Activated CD8-positive, alpha-beta T cell treated with anti-CD3 and anti-CD28 coated beads, Interleukin-2, amount 10 ng/mL, durations not matched to agents 7 days and 5 days (primary cell): ENCODE measurements around the gene AFAP1L1. TPM values are rescaled to one million over a fixed set of nuclear protein-coding genes. Genes with fewer than 3 reads are reported as not detected.

Source experiments
- ATAC-seq: fragments of 150-1000 bp; cut with Tn5 transposase; one replicate; pipeline ENCODE4 v1.10.0; 2021; ENCODE audit warnings: moderate library complexity
- CTCF ChIA-PET: fragments of 350-600 bp; sonication (Branson Sonifier 250); formaldehyde crosslinking; loops from one replicate; lab custom pipeline; 2021; ENCODE audit warnings: antibody characterized with exemption; lab: Charles Lee
- POLR2A ChIA-PET: fragments of 350-600 bp; sonication (Branson Sonifier 250); formaldehyde crosslinking; loops from one replicate; lab custom pipeline; 2021; ENCODE audit warnings: antibody characterized with exemption; lab: Charles Lee
- DNase-seq: peaks from one replicate; pipeline ENCODE4 v3.0.0-alpha.2; 2020
- H3K27ac Mint-ChIP-seq: one replicate; pipeline ENCODE4 v1.8.0; 2021; ENCODE audit warnings: mild to moderate bottlenecking, mixed read lengths
- H3K27me3 Mint-ChIP-seq: one replicate; pipeline ENCODE4 v1.8.0; 2021; ENCODE audit warnings: low read depth, mixed read lengths
- H3K36me3 Mint-ChIP-seq: one replicate; pipeline ENCODE4 v1.8.0; 2021; ENCODE audit warnings: low read depth, mixed read lengths
- H3K4me1 Mint-ChIP-seq: one replicate; pipeline ENCODE4 v1.8.0; 2021; ENCODE audit warnings: low read depth, mixed read lengths
- H3K4me3 Mint-ChIP-seq: one replicate; pipeline ENCODE4 v1.8.0; 2021; ENCODE audit warnings: mild to moderate bottlenecking, mixed read lengths
- H3K9me3 Mint-ChIP-seq: one replicate; pipeline ENCODE4 v1.8.0; 2022; ENCODE audit warnings: mixed read lengths; ENCODE audit not compliant: insufficient read depth
- total RNA-seq, 2 experiments: library from RNA; stranded (reverse); gene quantifications; one replicate each; pipeline ENCODE4 v1.2.3, GENCODE V29; 2021

The AFAP1L1 gene
- total RNA-seq, 2 experiments from 2014 or later: not detected

- ChIA-PET CTCF (interaction anchor here (1.2 to 5.4 kb wide), 6 partner anchors 11 to 79 kb away, joined by 3 to 68 read pairs (median 6); partner anchors contain the start of gene GRPEL2), POLR2A (interaction anchor here (6.0 kb wide), 1 partner anchor 10 kb away, joined by 57 read pairs; the partner anchor contains the start of gene GRPEL2)
- Mint-ChIP-seq H3K27me3 (no peaks in the 10 kb centered on the region), H3K36me3 (peaks cover 67% of the 10 kb centered on the region), H3K4me1 (peaks cover 84% of the 10 kb centered on the region), H3K27ac (peak overlapping the region; percentile 20), H3K4me3 (peak overlapping the region; percentile 18), H3K9me3 (no peaks in the 10 kb centered on the region)
- DNase-seq: no peak
- no peak for ATAC-seq
Measured at GRCh38 chr5:149356391-149356790, 84.7 kb downstream of the AFAP1L1 start.

GRCh38 chr5:149357370-149358293 is 86.0 kb downstream of the AFAP1L1 start, which contains the start of gene PCYOX1L:
Gene PCYOX1L, plus strand, starts transcription at chr5:149358046. Its CDS starts 23 bp downstream, at chr5:149358069.
- Mint-ChIP-seq H3K27me3 (no peaks in the 10 kb centered on the region), H3K27ac (peak within 1 kb of the TSS; percentile 91), H3K9me3 (no peaks in the 10 kb centered on the region), H3K36me3 (peaks cover 55% of the 10 kb centered on the region), H3K4me3 (peak within 1 kb of the TSS; percentile 97), H3K4me1 (peaks cover 74% of the 10 kb centered on the region)
- ATAC-seq (peak; percentile 99), DNase-seq (peak; percentile 95)
- ChIA-PET CTCF (interaction anchor here (0.8 to 5.4 kb wide), 13 partner anchors 8 to 207 kb away, joined by 3 to 68 read pairs (median 4); partner anchors contain the start of genes CSNK1A1 and GRPEL2), POLR2A (interaction anchor here (0.6 to 6.0 kb wide), 6 partner anchors 11 to 195 kb away, joined by 3 to 57 read pairs (median 4); partner anchors contain the start of genes CSNK1A1 and GRPEL2)

DNA sequence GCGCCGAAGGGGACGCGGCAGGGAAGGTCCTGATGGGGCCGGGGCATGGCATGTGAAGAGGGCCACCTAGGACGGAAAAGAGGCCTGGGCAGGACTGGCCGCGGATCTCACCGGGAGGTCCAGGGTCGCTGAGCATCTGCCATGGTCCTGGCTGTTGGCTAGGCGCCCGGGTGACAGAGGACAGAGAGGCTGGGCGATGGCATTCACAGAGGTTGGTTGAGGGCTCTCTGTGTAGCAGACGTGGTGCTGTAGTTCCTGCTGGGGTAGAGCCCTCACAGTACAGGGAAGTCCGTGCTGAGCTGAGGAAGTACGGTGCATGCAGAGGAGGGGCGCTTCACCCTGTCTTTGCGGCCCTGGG is 86.6 kb downstream of the AFAP1L1 start:
- Mint-ChIP-seq H3K27ac (peak overlapping the region; percentile 91), H3K36me3 (peaks cover 51% of the 10 kb centered on the region), H3K4me1 (peaks cover 72% of the 10 kb centered on the region), H3K27me3 (no peaks in the 10 kb centered on the region), H3K4me3 (peak overlapping the region; percentile 97), H3K9me3 (no peaks in the 10 kb centered on the region)
- CTCF ChIA-PET: interaction anchor here (0.8 to 5.4 kb wide), 11 partner anchors 9 to 207 kb away, joined by 3 to 68 read pairs (median 4); partner anchors contain the start of gene GRPEL2
- POLR2A ChIA-PET: interaction anchor here (0.6 to 6.0 kb wide), 5 partner anchors 10 to 194 kb away, joined by 3 to 57 read pairs (median 4); partner anchors contain the start of genes CSNK1A1 and GRPEL2
- DNase-seq: peak; percentile 45
- ATAC-seq: peak; percentile 32

GRCh38 chr5:149358868-149359495 is 87.3 kb downstream of the AFAP1L1 start:
- no peaks in the 10 kb centered on the region for H3K9me3 Mint-ChIP-seq
- no peak for DNase-seq
- H3K36me3 Mint-ChIP-seq: peaks cover 46% of the 10 kb centered on the region
- ChIA-PET CTCF (interaction anchor here (1.3 to 5.4 kb wide), 6 partner anchors 9 to 75 kb away, joined by 4 to 68 read pairs (median 12); partner anchors contain the start of gene GRPEL2), POLR2A (interaction anchor here (1.3 to 6.0 kb wide), 3 partner anchors 10 to 193 kb away, joined by 3 to 57 read pairs (median 6); partner anchors contain the start of genes CSNK1A1 and GRPEL2)
- peak overlapping the region; percentile 97 for H3K4me3 Mint-ChIP-seq
- peak overlapping the region; percentile 91 for H3K27ac Mint-ChIP-seq
- H3K27me3 Mint-ChIP-seq: no peaks in the 10 kb centered on the region
- H3K4me1 Mint-ChIP-seq: peaks cover 65% of the 10 kb centered on the region
- ATAC-seq: no peak

DNA sequence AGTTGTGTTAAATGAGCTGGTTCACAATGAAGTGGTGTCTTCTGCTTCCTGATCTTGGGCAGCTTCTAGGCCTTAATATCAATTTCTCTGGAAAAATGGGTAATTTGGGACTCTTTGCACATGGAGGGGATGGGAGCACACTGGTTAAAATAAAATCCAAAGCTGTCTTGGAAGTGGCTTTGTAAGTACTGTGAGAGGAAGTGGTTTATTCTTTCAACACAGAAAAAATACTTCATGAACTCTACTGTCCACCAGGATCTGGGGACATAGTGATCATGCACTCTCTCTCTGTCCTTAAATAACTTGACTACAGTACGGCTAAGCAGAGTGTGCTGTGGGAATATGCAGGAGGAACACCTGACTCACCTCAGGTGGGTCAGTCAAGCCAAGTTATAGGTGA is 88.6 kb downstream of the AFAP1L1 start:
- Mint-ChIP-seq H3K9me3 (no peaks in the 10 kb centered on the region), H3K4me3 (peak overlapping the region; percentile 35), H3K4me1 (peaks cover 56% of the 10 kb centered on the region), H3K36me3 (peaks cover 46% of the 10 kb centered on the region), H3K27me3 (no peaks in the 10 kb centered on the region), H3K27ac (peak overlapping the region; percentile 79)
- DNase-seq: no peak
- no peak for ATAC-seq
- ChIA-PET CTCF (interaction anchor here (0.6 to 2.0 kb wide), 6 partner anchors 10 to 204 kb away, joined by 3 to 6 read pairs (median 4); no protein-coding TSS in a partner anchor), POLR2A (interaction anchor here (1.0 to 1.4 kb wide), 2 partner anchors 15 to 191 kb away, joined by 4 to 13 read pairs; partner anchors contain the start of genes CSNK1A1 and GRPEL2)

DNA sequence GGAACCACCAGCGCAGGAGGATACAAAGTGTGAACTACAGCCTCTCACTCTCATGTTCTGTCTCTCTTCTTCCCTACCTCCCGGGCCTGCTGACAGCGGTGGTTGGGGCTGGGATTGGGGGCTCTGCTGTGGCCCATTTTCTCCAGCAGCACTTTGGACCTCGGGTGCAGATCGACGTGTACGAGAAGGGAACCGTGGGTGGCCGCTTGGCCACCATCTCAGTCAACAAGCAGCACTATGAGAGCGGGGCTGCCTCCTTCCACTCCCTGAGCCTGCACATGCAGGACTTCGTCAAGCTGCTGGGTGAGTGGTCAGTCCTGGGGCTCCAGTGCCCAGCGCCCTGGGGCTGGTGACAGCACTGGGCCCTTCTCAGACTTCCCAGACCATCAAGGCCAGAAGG is 90.9 kb downstream of the AFAP1L1 start:
- peaks cover 42% of the 10 kb centered on the region for H3K36me3 Mint-ChIP-seq
- H3K4me1 Mint-ChIP-seq: peaks cover 42% of the 10 kb centered on the region
- H3K27ac Mint-ChIP-seq: no peak overlapping the region
- no peak for ATAC-seq
- no peaks in the 10 kb centered on the region for H3K9me3 Mint-ChIP-seq
- CTCF ChIA-PET: interaction anchor here (1.0 kb wide), 1 partner anchor 19 kb away, joined by 3 read pairs; no protein-coding TSS in a partner anchor
- no peak for DNase-seq
- H3K4me3 Mint-ChIP-seq: no peak overlapping the region
- POLR2A ChIA-PET: no interaction called here
- no peaks in the 10 kb centered on the region for H3K27me3 Mint-ChIP-seq

- Mint-ChIP-seq H3K27ac (no peak overlapping the region), H3K4me3 (no peak overlapping the region), H3K36me3 (peaks cover 45% of the 10 kb centered on the region), H3K9me3 (no peaks in the 10 kb centered on the region), H3K4me1 (peaks cover 41% of the 10 kb centered on the region), H3K27me3 (no peaks in the 10 kb centered on the region)
- ChIA-PET POLR2A (no interaction called here), CTCF (interaction anchor here (1.0 to 1.3 kb wide), 2 partner anchors 9 to 18 kb away, joined by 3 to 6 read pairs; no protein-coding TSS in a partner anchor)
- no peak for DNase-seq
- no peak for ATAC-seq
Measured at GRCh38 chr5:149363358-149363757, 91.7 kb downstream of the AFAP1L1 start.

DNA sequence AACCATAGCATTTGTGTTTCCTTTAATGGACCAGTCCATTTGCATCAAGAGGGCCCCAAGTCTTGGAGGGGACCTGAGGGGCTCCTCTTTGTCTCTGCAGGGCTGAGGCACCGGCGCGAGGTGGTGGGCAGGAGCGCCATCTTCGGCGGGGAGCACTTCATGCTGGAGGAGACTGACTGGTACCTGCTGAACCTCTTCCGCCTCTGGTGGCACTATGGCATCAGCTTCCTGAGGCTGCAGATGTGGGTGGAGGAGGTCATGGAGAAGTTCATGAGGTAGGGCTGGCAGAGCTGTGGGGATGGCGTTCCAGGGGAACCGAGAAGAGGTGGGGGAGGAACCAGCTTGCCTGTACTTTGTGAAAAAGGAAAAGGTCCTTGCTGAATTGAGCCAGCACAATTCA is 92.3 kb downstream of the AFAP1L1 start:
- no peak for ATAC-seq
- ChIA-PET CTCF (interaction anchor here (1.3 kb wide), 1 partner anchor 8 kb away, joined by 6 read pairs; no protein-coding TSS in a partner anchor), POLR2A (no interaction called here)
- no peaks in the 10 kb centered on the region for H3K9me3 Mint-ChIP-seq
- no peaks in the 10 kb centered on the region for H3K27me3 Mint-ChIP-seq
- H3K36me3 Mint-ChIP-seq: peaks cover 44% of the 10 kb centered on the region
- DNase-seq: no peak
- no peak overlapping the region for H3K27ac Mint-ChIP-seq
- no peak overlapping the region for H3K4me3 Mint-ChIP-seq
- H3K4me1 Mint-ChIP-seq: peaks cover 35% of the 10 kb centered on the region

DNA sequence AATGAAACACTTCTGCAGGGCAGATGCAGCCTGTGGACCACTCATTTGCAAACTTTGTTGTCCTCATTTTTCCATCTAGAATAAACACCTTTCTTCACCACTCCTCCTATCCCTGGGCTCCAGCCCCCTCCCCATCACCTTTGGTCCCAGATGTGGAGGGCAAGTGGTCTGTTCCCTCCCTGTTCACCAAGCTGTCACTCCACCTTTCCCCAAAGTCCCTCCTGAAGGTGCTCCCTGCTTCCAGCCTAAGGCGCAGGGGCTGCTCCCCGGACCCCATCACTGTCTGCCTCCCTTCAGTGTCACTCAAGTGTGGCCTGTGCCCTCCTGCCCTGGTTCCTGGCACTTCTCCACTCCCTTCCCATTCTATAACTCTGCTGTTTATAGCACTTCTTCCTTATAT is 93.1 kb downstream of the AFAP1L1 start:
- ChIA-PET POLR2A (interaction anchor here (1.9 kb wide), 1 partner anchor 20 kb away, joined by 4 read pairs; the partner anchor contains the start of gene GRPEL2), CTCF (interaction anchor here (4.8 to 5.2 kb wide), 2 partner anchors 19 to 45 kb away, joined by 77 to 81 read pairs; partner anchors contain the start of gene GRPEL2)
- DNase-seq: no peak
- no peaks in the 10 kb centered on the region for H3K9me3 Mint-ChIP-seq
- H3K36me3 Mint-ChIP-seq: peaks cover 44% of the 10 kb centered on the region
- no peak overlapping the region for H3K27ac Mint-ChIP-seq
- H3K4me1 Mint-ChIP-seq: peaks cover 28% of the 10 kb centered on the region
- no peak overlapping the region for H3K4me3 Mint-ChIP-seq
- no peaks in the 10 kb centered on the region for H3K27me3 Mint-ChIP-seq
- ATAC-seq: no peak

- no peak overlapping the region for H3K4me3 Mint-ChIP-seq
- peaks cover 37% of the 10 kb centered on the region for H3K36me3 Mint-ChIP-seq
- ChIA-PET CTCF (interaction anchor here (0.7 to 5.2 kb wide), 5 partner anchors 20 to 201 kb away, joined by 3 to 81 read pairs (median 38); partner anchors contain the start of gene GRPEL2), POLR2A (interaction anchor here (1.9 kb wide), 1 partner anchor 20 kb away, joined by 4 read pairs; the partner anchor contains the start of gene GRPEL2)
- no peak for DNase-seq
- H3K27ac Mint-ChIP-seq: no peak overlapping the region
- H3K27me3 Mint-ChIP-seq: no peaks in the 10 kb centered on the region
- no peaks in the 10 kb centered on the region for H3K9me3 Mint-ChIP-seq
- H3K4me1 Mint-ChIP-seq: peaks cover 21% of the 10 kb centered on the region
- no peak for ATAC-seq
Measured at GRCh38 chr5:149365418-149365817, 93.8 kb downstream of the AFAP1L1 start.
